Mononuclear cell (primary cell): ENCODE data around the gene THSD7A. TPM values are rescaled to one million over a fixed set of nuclear protein-coding genes. Genes with fewer than 3 reads are reported as not detected.
"Not testable (repeated sequence)": the region's sequence is repeated elsewhere in the genome, so short reads cannot be mapped to it uniquely, and the experiment has no call there.

Experiments used
- H3K27me3 ChIP-seq: 2 replicates; pipeline ENCODE4 v1.6.0; 2011; ENCODE audit warnings: low read length, control low read depth; ENCODE audit not compliant: insufficient read depth
- H3K4me1 ChIP-seq: 2 replicates; pipeline ENCODE4 v1.5.1; 2011; ENCODE audit warnings: mild to moderate bottlenecking, low read length, control low read depth; ENCODE audit not compliant: insufficient read depth
- H3K4me3 ChIP-seq: 2 replicates; pipeline ENCODE4 v1.5.1; 2011; ENCODE audit warnings: mild to moderate bottlenecking, low read length, moderate library complexity
- H3K9me3 ChIP-seq: 2 replicates; pipeline ENCODE4 v1.5.1; 2011; ENCODE audit warnings: low read depth, mild to moderate bottlenecking, control low read depth, low read length
- total RNA-seq: library from RNA; depleted of rRNA; stranded (reverse); fragments of >200 nt; gene quantifications from one replicate; pipeline ENCODE4 v1.2.3, GENCODE V29; 2012

THSD7A gene
- total RNA-seq, 1 donor, result 0.10 TPM

DNA sequence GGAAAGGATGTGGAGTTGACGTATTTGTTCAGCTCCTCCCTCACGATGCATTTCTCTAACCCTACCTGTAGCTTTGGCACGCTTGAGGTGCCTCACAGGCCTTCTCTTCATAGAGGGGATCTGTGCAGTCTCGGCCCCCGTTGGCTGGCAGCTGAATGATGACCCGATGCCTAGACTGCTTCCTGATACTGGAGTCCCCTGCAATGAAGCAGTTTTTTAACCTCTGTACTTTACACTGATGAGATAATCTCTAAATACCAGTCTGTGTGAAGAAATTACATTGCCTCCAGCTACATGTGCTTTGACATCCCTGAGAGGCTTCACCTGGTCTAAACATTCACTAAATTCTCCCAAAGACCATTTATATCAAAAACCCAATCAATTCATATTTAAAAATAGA lies 370.1 kb downstream of the THSD7A start:
- H3K4me1 ChIP-seq, result no peaks in the 10 kb centered on the region
- H3K27me3 ChIP-seq, result no peaks in the 10 kb centered on the region
- H3K9me3 ChIP-seq, result no peaks in the 10 kb centered on the region
- no peak overlapping the region for H3K4me3 ChIP-seq

DNA sequence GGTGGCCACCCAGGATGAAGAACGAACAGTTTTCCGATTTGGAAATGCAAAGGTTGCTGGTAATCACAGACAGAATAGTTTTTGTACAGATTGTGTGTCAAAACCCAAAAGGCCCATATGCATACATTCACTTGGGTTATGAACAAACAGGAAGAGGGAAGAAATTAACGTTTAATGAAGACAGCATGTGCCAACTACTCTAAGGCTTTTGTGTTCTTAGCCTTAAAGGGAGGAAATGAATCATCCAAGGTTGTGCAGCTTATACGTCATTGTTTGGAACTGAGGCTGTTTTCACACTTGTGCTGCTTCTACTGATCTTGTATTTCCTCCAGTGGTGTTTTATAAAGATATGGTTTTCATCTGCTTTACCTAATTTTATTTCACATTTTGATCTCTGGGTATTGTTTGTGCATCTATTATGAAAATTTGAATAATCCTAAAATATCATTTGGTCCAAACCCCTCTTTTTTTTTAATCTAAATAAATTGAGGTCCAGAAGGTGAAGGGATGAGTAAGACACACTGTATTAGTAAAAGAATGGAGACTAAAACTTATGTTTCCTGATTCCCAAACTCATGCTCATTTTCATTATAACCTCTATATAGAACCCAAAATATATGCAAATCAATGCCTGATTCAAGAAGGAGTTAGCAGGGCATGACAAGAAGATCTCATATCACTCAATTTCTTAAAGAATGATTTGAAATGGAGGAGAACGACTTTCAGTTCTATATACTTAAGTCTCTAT lies 373.1 kb downstream of the THSD7A start:
- no peaks in the 10 kb centered on the region for H3K27me3 ChIP-seq
- H3K9me3 ChIP-seq, result no peaks in the 10 kb centered on the region
- H3K4me1 ChIP-seq, result no peaks in the 10 kb centered on the region
- H3K4me3 ChIP-seq, result no peak overlapping the region

DNA sequence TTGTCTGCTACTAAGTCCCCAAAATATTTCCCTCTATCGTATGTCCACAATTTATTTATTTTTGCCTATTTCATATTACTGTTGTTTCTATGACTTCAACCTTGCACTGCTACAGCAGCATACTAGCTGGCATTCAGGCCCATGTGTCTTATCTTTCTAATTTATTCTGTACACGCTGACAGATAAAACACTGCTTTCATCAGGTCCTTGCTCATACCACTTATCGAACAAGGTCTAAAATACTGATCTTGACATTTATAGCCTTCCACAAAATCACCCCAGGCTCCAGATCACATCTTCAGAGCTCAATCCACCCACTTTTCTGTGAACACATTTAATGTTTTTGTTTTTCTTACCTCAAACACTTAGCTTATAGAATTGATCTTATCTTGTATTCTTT lies 374.6 kb downstream of the THSD7A start:
- Histone ChIP-seq H3K27me3 (no peaks in the 10 kb centered on the region), H3K9me3 (no peaks in the 10 kb centered on the region), H3K4me1 (no peaks in the 10 kb centered on the region), H3K4me3 (no peak overlapping the region)

DNA sequence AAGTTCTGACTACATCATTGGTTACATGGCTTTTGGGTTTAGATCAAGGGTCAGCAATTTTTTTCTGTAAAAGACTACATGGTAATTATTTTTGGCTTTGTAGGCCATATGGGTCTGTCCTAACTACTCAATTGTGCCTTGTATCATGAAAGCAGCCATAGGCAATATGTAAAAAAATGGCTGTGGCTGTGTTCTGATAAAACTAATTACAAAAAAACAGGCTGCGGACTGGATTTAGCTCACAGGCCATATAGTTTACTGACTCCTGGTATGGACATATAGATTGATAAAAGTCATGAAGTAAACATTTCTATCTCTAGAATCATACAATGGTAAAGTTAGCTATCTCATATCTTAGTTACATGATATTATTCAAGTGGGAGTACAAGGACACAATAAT lies 375.4 kb downstream of the THSD7A start:
- Histone ChIP-seq H3K27me3 (no peaks in the 10 kb centered on the region), H3K9me3 (no peaks in the 10 kb centered on the region), H3K4me3 (no peak overlapping the region), H3K4me1 (no peaks in the 10 kb centered on the region)

DNA sequence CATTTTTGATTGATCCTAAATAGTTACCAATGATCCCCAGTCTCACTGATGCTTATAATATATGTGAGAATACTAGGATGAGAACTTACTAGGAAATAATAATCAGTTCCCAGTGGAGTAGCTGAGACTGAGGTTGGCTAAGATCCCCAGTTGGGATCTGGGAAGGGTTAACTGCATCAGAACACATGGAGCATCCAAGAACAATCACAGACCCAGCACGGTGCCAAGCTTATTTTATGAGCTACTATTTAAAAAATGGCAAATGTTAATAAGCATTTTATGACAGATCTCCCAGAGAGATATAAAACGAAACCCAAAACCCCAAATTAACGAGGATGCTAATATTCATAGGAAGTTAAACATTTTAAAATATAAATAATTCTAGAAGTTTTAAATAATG lies 379.5 kb downstream of the THSD7A start:
- H3K4me1 ChIP-seq, result no peaks in the 10 kb centered on the region
- no peaks in the 10 kb centered on the region for H3K9me3 ChIP-seq
- H3K27me3 ChIP-seq, result no peaks in the 10 kb centered on the region
- no peak overlapping the region for H3K4me3 ChIP-seq

DNA sequence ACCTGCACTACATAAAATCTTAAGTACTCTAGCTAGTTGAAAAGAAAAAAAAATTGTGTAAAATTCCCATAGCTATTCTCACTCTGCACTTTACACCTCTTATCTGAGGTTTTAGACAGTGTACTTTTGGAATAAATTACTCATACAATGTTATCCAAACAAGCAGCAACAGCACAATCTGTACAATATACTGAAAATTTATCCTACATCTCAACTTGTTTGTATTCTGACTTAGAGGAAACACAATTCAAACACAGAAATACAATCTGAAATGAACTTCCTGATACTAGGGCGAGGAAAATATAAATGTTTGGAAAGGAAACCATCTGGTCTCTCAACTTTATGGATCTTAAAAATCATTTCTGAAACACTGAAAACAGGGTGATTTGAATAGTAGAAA lies 381.7 kb downstream of the THSD7A start:
- no peaks in the 10 kb centered on the region for H3K27me3 ChIP-seq
- no peaks in the 10 kb centered on the region for H3K9me3 ChIP-seq
- no peaks in the 10 kb centered on the region for H3K4me1 ChIP-seq
- H3K4me3 ChIP-seq, result no peak overlapping the region

DNA sequence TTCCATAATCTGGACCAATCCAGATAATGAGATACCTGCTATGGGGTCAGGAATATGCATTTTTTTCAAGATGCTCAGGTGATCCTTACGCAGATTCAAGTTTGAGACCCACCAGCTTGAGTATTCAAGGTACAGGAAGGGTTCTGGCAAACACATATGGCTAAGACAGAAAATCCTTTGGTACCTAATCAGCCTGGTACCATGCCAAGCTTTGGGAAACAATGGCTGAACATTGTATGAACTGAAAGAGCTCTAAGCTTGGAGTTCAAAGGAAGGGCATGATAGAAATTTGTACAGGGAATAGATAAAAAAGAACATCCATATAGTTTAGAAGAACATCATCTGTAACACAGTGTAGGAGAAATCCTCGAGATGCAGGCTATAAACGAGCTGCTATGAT lies 382.7 kb downstream of the THSD7A start:
- Histone ChIP-seq H3K27me3 (no peaks in the 10 kb centered on the region), H3K4me3 (no peak overlapping the region), H3K4me1 (no peaks in the 10 kb centered on the region), H3K9me3 (no peaks in the 10 kb centered on the region)

DNA sequence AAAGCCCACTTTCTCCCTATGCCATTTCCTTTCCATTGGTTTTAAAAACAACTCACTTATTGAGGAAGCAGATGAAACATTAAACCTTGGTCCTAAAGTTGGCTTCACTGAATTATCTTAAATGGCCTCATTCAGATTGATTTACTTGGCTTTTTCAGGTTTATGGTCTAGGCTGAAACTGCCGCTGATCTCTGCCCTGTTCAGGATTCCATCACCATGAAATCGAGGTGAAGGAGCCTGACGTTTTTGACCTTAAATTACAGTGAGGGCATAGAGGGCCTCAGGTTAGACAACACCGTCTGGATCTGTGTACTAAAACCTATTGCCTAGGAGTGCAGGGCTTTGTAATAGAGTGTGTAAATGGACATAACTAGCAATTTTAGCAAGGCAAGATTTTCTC lies 383.7 kb downstream of the THSD7A start:
- H3K9me3 ChIP-seq, result no peaks in the 10 kb centered on the region
- no peak overlapping the region for H3K4me3 ChIP-seq
- no peaks in the 10 kb centered on the region for H3K27me3 ChIP-seq
- no peaks in the 10 kb centered on the region for H3K4me1 ChIP-seq

DNA sequence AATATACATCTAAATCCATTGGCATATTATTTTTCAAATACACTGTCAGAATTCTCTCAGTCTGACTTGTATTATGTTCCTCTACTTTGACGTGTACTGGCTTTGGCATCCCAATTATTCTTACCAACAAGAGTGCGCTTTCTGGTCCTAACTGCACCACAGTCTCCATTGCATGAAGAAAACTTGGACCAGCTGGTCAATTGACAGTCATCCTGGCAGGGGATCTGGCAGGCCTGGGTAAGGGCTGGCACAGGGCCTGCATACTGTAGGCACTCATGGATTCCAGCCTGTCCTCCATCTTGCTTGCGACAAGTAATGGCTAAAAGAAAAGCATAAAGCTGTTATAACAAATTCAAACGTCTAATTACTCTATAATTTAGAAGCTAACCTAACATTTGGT lies 384.9 kb downstream of the THSD7A start:
- Histone ChIP-seq H3K27me3 (no peaks in the 10 kb centered on the region), H3K4me1 (no peaks in the 10 kb centered on the region), H3K9me3 (no peaks in the 10 kb centered on the region), H3K4me3 (no peak overlapping the region)

DNA sequence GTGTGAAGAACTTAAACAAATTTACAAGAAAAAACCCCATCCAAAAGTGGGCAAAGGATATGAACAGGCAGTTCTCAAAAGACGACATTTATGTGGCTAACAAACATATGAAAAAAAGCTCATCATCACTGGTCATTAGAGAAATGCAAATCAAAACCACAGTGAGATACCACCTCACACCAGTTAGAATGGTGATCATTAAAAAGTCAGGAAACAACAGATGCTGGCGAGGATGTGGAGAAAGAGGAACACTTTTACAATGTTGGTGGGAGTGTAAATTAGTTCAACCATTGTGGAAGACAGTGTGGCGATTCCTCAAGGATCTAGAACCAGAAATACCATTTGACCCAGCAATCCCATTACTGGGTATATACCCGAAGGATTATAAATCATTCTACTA lies 388.1 kb downstream of the THSD7A start:
- not testable (repeated sequence) for H3K4me3 ChIP-seq, H3K9me3 ChIP-seq, H3K4me1 ChIP-seq, H3K27me3 ChIP-seq

DNA sequence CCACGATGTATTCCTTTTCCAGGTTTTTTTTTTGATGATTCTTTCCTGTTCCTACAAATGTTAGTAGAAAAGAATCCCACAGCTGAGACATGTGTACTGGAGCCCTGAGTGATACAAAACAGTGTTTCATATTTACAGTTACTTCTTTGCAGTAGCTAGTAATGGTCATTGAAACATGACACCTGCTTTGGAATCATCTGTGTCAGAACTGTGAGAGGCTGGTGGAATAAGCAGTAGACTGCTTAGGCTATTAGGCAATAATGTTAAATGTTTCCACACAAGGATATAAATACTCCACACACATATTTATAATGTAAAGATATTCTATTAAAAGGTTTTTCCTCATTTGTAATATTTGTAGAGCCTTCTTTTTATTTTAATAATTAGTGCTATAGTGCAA lies 394.0 kb downstream of the THSD7A start:
- no peaks in the 10 kb centered on the region for H3K4me1 ChIP-seq
- H3K4me3 ChIP-seq, result no peak overlapping the region
- no peaks in the 10 kb centered on the region for H3K27me3 ChIP-seq
- H3K9me3 ChIP-seq, result no peaks in the 10 kb centered on the region

DNA sequence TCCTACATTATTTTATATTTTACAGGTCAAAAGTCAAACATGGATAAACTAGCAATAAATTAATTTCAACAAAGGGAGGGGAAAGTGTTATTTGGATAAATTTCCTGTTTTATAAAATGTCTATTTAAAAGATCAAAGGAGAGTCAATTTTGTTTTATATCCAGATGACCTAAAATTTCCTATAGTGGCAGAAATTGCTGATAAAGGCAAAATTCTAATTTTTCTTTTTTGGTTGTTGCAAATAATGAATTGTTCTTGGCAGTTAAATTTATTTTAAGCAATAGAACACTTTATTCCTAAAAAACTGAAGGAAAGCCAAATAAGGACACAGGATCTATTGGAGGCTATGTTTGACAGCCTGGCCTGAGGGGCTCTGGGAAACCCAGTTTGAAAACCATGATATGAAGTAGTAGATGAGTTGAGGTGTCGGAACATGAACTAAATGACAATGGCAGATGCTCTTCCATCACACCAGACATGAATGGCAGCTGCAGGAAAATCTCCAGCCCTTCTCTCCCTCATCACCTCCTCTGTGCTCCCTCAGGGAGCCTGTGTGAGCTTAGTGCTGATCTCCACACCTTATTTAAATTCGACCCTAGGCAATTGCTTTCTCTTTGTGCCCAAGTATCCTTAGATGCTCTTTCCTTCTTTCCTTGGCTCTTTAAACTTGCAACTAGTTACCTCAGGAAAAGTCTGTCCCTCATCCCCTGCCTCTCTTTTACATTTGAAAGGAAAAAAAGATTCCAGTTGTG lies 395.0 kb downstream of the THSD7A start:
- Histone ChIP-seq H3K27me3 (no peaks in the 10 kb centered on the region), H3K4me3 (no peak overlapping the region)

DNA sequence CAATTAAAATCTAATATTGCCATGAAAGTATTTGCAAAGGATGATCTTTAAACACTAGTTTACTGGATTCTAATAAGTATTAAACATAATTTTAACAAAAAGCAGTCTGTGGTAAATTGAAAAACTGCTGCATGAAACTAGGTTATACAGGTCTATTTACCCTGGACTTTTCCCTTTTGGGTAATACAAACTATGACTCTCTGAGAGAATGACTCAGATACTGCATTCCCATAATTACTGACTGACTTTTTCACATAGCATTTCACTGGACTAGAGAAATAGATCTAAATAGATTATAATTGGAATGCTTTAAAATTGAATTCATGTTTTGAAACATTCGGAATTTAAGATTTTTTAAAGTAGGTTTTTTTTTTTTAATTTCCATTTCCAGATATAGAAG lies 395.7 kb downstream of the THSD7A start:
- Histone ChIP-seq H3K9me3 (no peaks in the 10 kb centered on the region), H3K4me1 (no peaks in the 10 kb centered on the region), H3K27me3 (no peaks in the 10 kb centered on the region), H3K4me3 (no peak overlapping the region)

More for the DNA sequence above, 395.0 kb downstream of the THSD7A start:
- H3K4me1 ChIP-seq, result no peaks in the 10 kb centered on the region
- no peaks in the 10 kb centered on the region for H3K9me3 ChIP-seq

DNA sequence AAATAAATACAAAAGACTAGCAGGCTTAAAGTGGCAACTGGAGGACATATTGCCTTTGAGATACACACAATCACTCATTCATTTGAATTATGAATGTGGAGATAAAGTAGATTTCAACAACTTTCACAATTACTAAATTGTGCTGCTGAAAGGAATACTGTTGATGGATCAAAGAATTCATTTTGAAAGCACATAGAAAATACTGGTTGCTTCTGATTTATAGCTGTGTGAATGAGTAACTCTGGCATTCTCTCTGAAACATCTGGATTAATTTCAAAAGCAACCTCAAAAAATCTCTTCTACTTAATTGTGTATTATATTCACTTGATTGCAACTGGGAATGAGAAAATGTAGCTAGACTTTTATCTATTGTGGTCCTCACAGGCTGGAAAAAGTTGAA lies 397.6 kb downstream of the THSD7A start:
- Histone ChIP-seq H3K4me3 (no peak overlapping the region), H3K4me1 (peaks cover 5% of the 10 kb centered on the region), H3K27me3 (no peaks in the 10 kb centered on the region), H3K9me3 (no peaks in the 10 kb centered on the region)

DNA sequence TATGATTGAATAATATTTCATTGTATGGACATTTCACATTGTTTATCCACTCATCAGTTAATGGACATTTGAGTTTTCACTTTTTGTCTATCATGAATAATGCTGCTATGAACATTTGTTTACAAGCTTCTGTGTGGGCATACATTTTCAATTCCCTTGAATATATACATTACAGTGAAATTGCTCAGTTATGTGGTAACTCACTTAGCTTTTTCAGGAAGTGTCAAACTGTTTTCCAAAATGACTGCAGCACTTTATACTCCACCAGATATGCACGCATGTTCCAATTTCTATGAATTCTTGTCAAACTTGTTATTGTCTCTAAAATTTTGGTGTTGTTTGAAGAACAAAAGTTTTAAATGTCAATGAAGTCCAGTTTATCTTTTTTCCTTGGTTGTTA lies 401.2 kb downstream of the THSD7A start:
- Histone ChIP-seq H3K4me1 (peaks cover 5% of the 10 kb centered on the region), H3K27me3 (no peaks in the 10 kb centered on the region), H3K9me3 (no peaks in the 10 kb centered on the region), H3K4me3 (no peak overlapping the region)

DNA sequence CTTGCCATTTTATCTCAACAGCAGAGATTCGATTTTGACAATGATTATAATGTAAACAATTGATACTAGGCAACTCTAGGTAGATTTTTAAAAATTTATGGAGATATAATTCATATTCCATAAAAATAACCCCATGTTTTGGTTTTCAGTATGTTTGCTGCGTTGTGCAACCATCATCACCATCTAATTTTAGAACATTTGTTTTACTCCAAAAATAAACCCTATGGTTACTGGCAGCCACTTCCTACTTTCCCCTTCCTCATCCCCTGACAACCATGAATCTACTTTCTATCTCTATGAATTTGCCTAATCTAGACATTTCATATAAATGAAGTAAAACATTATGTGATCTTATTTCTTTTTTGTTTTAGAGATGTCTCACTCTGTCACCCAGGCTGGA lies 401.9 kb downstream of the THSD7A start:
- no peaks in the 10 kb centered on the region for H3K9me3 ChIP-seq
- peaks cover 5% of the 10 kb centered on the region for H3K4me1 ChIP-seq
- H3K4me3 ChIP-seq, result no peak overlapping the region
- H3K27me3 ChIP-seq, result no peaks in the 10 kb centered on the region
